ENCODE data around the gene C12orf54.
"Not testable (repeated sequence)": the region's sequence is repeated elsewhere in the genome, so short reads cannot be mapped to it uniquely, and the experiment has no call there.

C12orf54 gene

DNA sequence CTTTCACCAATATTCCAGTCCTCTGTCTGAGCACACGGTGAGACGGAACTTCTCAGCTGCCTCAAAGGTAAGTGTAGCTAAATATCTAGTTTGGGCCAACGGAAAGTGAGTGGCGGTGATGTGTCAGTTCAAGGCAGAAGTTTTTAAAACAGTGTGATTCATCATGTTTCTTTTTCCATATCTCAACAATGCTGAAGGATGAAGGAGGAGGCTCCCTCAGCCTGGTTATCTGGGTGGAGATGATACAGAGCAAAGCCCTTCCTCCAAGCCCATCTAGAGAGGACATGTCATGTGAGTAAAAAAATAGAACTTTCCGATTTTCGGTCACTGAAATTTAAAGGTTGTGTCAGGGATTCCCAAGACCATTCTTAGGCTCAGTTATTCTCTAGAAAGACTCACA, 23.0 kb upstream of the C12orf54 start:
- Histone ChIP-seq H3K36me3 (replicated peaks; ENCODE audit: insufficient read depth, low read length) (no peaks in the 10 kb centered on the region), H3K4me1 (ENCODE audit: low read length) (no peaks in the 10 kb centered on the region), H3K27ac (ENCODE audit: low read length) (no peak overlapping the region), H3K79me2 (ENCODE audit: low read length) (no peaks in the 10 kb centered on the region), H3K27me3 (replicated peaks; ENCODE audit: insufficient read depth, low read length) (no peaks in the 10 kb centered on the region), H3K9ac (ENCODE audit: low read length) (no peak overlapping the region), H2AFZ (ENCODE audit: low read length) (no peak overlapping the region), H3F3A (ENCODE audit: insufficient read depth, low read length) (no peaks in the 10 kb centered on the region), H3K9me3 (replicated peaks; ENCODE audit: insufficient read depth, low read length) (no peaks in the 10 kb centered on the region), H3K4me2 (ENCODE audit: low read depth, low read length) (no peak overlapping the region), H3K9me2 (replicated peaks; ENCODE audit: insufficient read depth, low read length) (no peaks in the 10 kb centered on the region; the same call in 1 of the 2 replicates), H4K20me1 (ENCODE audit: insufficient read depth, low read length) (no peaks in the 10 kb centered on the region), H3K4me3 (ENCODE audit: low read length) (no peak overlapping the region)
- DNase-seq, result no peak
- TF ChIP-seq EZH2 (optimal IDR thresholded peaks at IDR 0.05; ENCODE audit: low read depth, low read length) (no peak), EZH2phosphoT487 (IDR thresholded peaks at IDR 0.05; ENCODE audit: low read length) (no peak)
- TF ChIP-seq, protein P1, sequence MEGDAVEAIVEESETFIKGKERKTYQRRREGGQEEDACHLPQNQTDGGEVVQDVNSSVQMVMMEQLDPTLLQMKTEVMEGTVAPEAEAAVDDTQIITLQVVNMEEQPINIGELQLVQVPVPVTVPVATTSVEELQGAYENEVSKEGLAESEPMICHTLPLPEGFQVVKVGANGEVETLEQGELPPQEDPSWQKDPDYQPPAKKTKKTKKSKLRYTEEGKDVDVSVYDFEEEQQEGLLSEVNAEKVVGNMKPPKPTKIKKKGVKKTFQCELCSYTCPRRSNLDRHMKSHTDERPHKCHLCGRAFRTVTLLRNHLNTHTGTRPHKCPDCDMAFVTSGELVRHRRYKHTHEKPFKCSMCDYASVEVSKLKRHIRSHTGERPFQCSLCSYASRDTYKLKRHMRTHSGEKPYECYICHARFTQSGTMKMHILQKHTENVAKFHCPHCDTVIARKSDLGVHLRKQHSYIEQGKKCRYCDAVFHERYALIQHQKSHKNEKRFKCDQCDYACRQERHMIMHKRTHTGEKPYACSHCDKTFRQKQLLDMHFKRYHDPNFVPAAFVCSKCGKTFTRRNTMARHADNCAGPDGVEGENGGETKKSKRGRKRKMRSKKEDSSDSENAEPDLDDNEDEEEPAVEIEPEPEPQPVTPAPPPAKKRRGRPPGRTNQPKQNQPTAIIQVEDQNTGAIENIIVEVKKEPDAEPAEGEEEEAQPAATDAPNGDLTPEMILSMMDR (IDR thresholded peaks at IDR 0.05; ENCODE audit: low read length), result no peak

DNA sequence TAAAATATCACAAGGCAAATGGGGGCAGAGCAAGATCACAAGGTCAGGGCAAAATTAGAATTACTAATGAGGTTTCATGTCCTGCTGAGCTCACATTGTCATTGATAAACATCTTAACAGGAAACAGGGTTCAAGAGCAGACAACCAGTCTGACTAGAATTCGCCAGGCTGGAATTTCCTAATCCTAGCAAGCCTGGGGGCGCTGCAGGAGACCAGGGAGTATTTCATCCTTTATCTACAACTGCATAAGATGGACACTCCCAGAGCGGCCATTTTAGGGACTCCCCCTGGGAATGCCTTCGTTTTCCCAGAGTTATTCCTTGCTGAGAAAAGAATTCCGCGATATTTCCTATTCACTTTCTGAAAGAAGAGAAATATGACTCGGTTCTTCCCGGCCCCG, 13.3 kb upstream of the C12orf54 start:
- H3K27ac ChIP-seq (ENCODE audit: low read length); H3K9me2 ChIP-seq (replicated peaks; ENCODE audit: insufficient read depth, low read length); H3K4me2 ChIP-seq (ENCODE audit: low read depth, low read length); H3K79me2 ChIP-seq (ENCODE audit: low read length); H3K36me3 ChIP-seq (replicated peaks; ENCODE audit: insufficient read depth, low read length); H3K27me3 ChIP-seq (replicated peaks; ENCODE audit: insufficient read depth, low read length); H4K20me1 ChIP-seq (ENCODE audit: insufficient read depth, low read length); H3K9ac ChIP-seq (ENCODE audit: low read length); H2AFZ ChIP-seq (ENCODE audit: low read length); H3K4me3 ChIP-seq (ENCODE audit: low read length); H3F3A ChIP-seq (ENCODE audit: insufficient read depth, low read length); H3K9me3 ChIP-seq (replicated peaks; ENCODE audit: insufficient read depth, low read length); H3K4me1 ChIP-seq (ENCODE audit: low read length); DNase-seq: not testable (repeated sequence)

DNA sequence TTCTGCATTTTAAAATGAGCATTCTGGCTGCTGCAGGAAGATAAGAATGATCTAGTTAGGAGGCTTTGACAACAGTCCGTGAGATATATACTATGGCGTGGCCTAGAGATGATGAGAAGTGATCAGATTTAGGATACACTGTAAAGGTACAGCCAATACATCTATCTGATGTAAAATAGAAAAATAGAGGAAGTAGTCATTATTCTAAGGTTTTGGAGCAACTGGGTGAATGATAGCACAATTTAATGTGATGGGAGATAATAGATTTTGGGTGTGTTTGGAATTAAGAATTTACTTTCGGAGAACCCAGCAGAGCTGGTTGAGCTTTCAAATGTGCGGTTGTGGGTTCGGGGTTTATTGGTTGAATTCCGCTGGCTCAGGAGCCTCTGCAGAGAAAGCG, 10.0 kb upstream of the C12orf54 start, which contains the start of gene ANP32D:
ANP32D (plus strand) TSS at position 301 of the 400 bp plus-strand sequence. CDS start 106 bp downstream, outside the sequence.
- H3F3A ChIP-seq (ENCODE audit: insufficient read depth, low read length), result no peaks in the 10 kb centered on the region
- no peaks in the 10 kb centered on the region for H3K4me1 ChIP-seq (ENCODE audit: low read length)
- no peaks in the 10 kb centered on the region for H4K20me1 ChIP-seq (ENCODE audit: insufficient read depth, low read length)
- no peak for TF ChIP-seq EZH2 (optimal IDR thresholded peaks at IDR 0.05; ENCODE audit: low read depth, low read length)
- TF ChIP-seq EZH2phosphoT487 (IDR thresholded peaks at IDR 0.05; ENCODE audit: low read length), result no peak
- TF ChIP-seq, protein P1 (IDR thresholded peaks at IDR 0.05; ENCODE audit: low read length), result no peak
- H3K4me3 ChIP-seq (ENCODE audit: low read length), result no peak within 1 kb of the TSS
- no peaks in the 10 kb centered on the region for H3K36me3 ChIP-seq (replicated peaks; ENCODE audit: insufficient read depth, low read length)
- H3K4me2 ChIP-seq (ENCODE audit: low read depth, low read length), result no peak within 1 kb of the TSS
- H3K9ac ChIP-seq (ENCODE audit: low read length), result no peak within 1 kb of the TSS
- no peaks in the 10 kb centered on the region for H3K79me2 ChIP-seq (ENCODE audit: low read length)
- H3K27me3 ChIP-seq (replicated peaks; ENCODE audit: insufficient read depth, low read length), result no peaks in the 10 kb centered on the region
- H3K9me3 ChIP-seq (replicated peaks; ENCODE audit: insufficient read depth, low read length), result no peaks in the 10 kb centered on the region
- no peak within 1 kb of the TSS for H3K27ac ChIP-seq (ENCODE audit: low read length)
- H3K9me2 ChIP-seq (replicated peaks; ENCODE audit: insufficient read depth, low read length), result no peaks in the 10 kb centered on the region
- no peak within 1 kb of the TSS for H2AFZ ChIP-seq (ENCODE audit: low read length)
- DNase-seq, result no peak

DNA sequence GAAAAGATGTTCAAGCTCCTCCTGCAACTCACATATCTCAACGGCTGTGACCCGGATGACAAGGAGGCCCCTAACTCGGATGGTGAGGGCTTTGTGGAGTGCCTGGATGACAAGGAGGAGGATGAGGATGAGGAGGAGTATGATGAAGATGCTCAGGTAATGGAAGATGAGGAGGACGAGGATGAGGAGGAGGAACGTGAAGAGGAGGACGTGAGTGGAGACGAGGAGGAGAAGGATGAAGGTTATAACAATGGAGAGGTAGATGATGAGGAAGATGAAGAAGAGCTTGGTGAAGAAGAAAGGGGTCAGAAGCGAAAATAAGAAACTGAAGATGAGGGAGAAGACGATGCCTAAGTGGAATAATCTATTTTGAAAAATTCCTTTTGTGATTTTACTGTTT, 9.2 kb upstream of the C12orf54 start:
- Histone ChIP-seq H3K27me3 (replicated peaks; ENCODE audit: insufficient read depth, low read length) (no peaks in the 10 kb centered on the region), H3K27ac (ENCODE audit: low read length) (no peak overlapping the region), H3F3A (ENCODE audit: insufficient read depth, low read length) (no peaks in the 10 kb centered on the region), H4K20me1 (ENCODE audit: insufficient read depth, low read length) (no peaks in the 10 kb centered on the region), H3K4me3 (ENCODE audit: low read length) (no peak overlapping the region), H3K4me1 (ENCODE audit: low read length) (no peaks in the 10 kb centered on the region), H3K9me2 (replicated peaks; ENCODE audit: insufficient read depth, low read length) (no peaks in the 10 kb centered on the region), H3K36me3 (replicated peaks; ENCODE audit: insufficient read depth, low read length) (no peaks in the 10 kb centered on the region), H3K79me2 (ENCODE audit: low read length) (no peaks in the 10 kb centered on the region), H3K4me2 (ENCODE audit: low read depth, low read length) (no peak overlapping the region), H2AFZ (ENCODE audit: low read length) (no peak overlapping the region), H3K9ac (ENCODE audit: low read length) (no peak overlapping the region), H3K9me3 (replicated peaks; ENCODE audit: insufficient read depth, low read length) (no peaks in the 10 kb centered on the region)
- DNase-seq, result no peak
- TF ChIP-seq EZH2phosphoT487 (IDR thresholded peaks at IDR 0.05; ENCODE audit: low read length) (no peak), EZH2 (optimal IDR thresholded peaks at IDR 0.05; ENCODE audit: low read depth, low read length) (no peak)
- TF ChIP-seq, protein P1 (IDR thresholded peaks at IDR 0.05; ENCODE audit: low read length), result no peak

DNA sequence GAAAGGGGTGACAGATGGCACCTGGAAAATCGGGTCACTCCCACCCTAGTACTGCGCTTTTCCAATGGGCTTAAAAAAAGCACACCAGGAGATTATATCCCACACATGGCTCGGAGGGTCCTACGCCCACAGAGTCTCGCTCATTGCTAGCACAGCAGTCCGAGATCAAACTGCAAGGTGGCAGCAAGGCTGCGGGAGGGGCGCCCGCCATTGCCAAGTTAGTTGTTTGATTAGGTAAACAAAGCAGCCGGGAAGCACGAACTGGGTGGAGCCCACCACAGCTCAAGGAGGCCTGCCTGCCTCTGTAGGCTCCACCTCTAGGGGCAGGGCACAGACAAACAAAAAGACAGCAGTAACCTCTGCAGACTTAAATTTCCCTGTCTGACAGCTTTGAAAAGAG, 7.8 kb upstream of the C12orf54 start:
- H3K4me2 ChIP-seq (ENCODE audit: low read depth, low read length); H3K9ac ChIP-seq (ENCODE audit: low read length); H4K20me1 ChIP-seq (ENCODE audit: insufficient read depth, low read length); H3K9me3 ChIP-seq (replicated peaks; ENCODE audit: insufficient read depth, low read length); H3K27me3 ChIP-seq (replicated peaks; ENCODE audit: insufficient read depth, low read length); H3K36me3 ChIP-seq (replicated peaks; ENCODE audit: insufficient read depth, low read length); H3F3A ChIP-seq (ENCODE audit: insufficient read depth, low read length); H3K27ac ChIP-seq (ENCODE audit: low read length); H3K4me1 ChIP-seq (ENCODE audit: low read length); H3K4me3 ChIP-seq (ENCODE audit: low read length); H3K9me2 ChIP-seq (replicated peaks; ENCODE audit: insufficient read depth, low read length); H2AFZ ChIP-seq (ENCODE audit: low read length); H3K79me2 ChIP-seq (ENCODE audit: low read length); DNase-seq: not testable (repeated sequence)
